ENCODE measurements around the gene PVALEF.

The PVALEF gene

GRCh38 chr17:81125573-81126081 is 39.7 kb upstream of the PVALEF start:
- Mint-ChIP-seq H3K4me1 (ENCODE audit: low read depth) (no peaks in the 10 kb centered on the region), H3K9me3 (no peaks in the 10 kb centered on the region), H3K27ac (no peak overlapping the region), H3K4me3 (no peak overlapping the region), H3K27me3 (no peaks in the 10 kb centered on the region), H3K36me3 (ENCODE audit: low read depth) (no peaks in the 10 kb centered on the region)
- no peak for DNase-seq

- no peaks in the 10 kb centered on the region for H3K4me1 Mint-ChIP-seq (ENCODE audit: low read depth)
- DNase-seq, result no peak
- H3K9me3 Mint-ChIP-seq, result no peaks in the 10 kb centered on the region
- H3K27ac Mint-ChIP-seq, result no peak overlapping the region
- H3K4me3 Mint-ChIP-seq, result no peak overlapping the region
- no peaks in the 10 kb centered on the region for H3K27me3 Mint-ChIP-seq
- no peaks in the 10 kb centered on the region for H3K36me3 Mint-ChIP-seq (ENCODE audit: low read depth)
Measured at GRCh38 chr17:81126281-81127132, 38.8 kb upstream of the PVALEF start.

- H3K27me3 Mint-ChIP-seq, result no peaks in the 10 kb centered on the region
- no peaks in the 10 kb centered on the region for H3K4me1 Mint-ChIP-seq (ENCODE audit: low read depth)
- DNase-seq, result no peak
- no peaks in the 10 kb centered on the region for H3K9me3 Mint-ChIP-seq
- no peak overlapping the region for H3K4me3 Mint-ChIP-seq
- H3K27ac Mint-ChIP-seq, result no peak overlapping the region
- H3K36me3 Mint-ChIP-seq (ENCODE audit: low read depth), result no peaks in the 10 kb centered on the region
Measured at GRCh38 chr17:81127133-81127455, 38.2 kb upstream of the PVALEF start.

- no peak for DNase-seq
- no peaks in the 10 kb centered on the region for H3K4me1 Mint-ChIP-seq (ENCODE audit: low read depth)
- no peak overlapping the region for H3K4me3 Mint-ChIP-seq
- no peaks in the 10 kb centered on the region for H3K27me3 Mint-ChIP-seq
- no peaks in the 10 kb centered on the region for H3K36me3 Mint-ChIP-seq (ENCODE audit: low read depth)
- no peaks in the 10 kb centered on the region for H3K9me3 Mint-ChIP-seq
- no peak overlapping the region for H3K27ac Mint-ChIP-seq
Measured at GRCh38 chr17:81127526-81128177, 37.7 kb upstream of the PVALEF start.

GRCh38 chr17:81128338-81128737 is 37.0 kb upstream of the PVALEF start:
- H3K4me1 Mint-ChIP-seq (ENCODE audit: low read depth), result no peaks in the 10 kb centered on the region
- no peaks in the 10 kb centered on the region for H3K9me3 Mint-ChIP-seq
- H3K27me3 Mint-ChIP-seq, result no peaks in the 10 kb centered on the region
- H3K27ac Mint-ChIP-seq, result no peak overlapping the region
- DNase-seq, result no peak
- H3K36me3 Mint-ChIP-seq (ENCODE audit: low read depth), result no peaks in the 10 kb centered on the region
- H3K4me3 Mint-ChIP-seq, result no peak overlapping the region

- Mint-ChIP-seq H3K4me1 (ENCODE audit: low read depth) (no peaks in the 10 kb centered on the region), H3K27me3 (no peaks in the 10 kb centered on the region), H3K9me3 (no peaks in the 10 kb centered on the region), H3K27ac (no peak overlapping the region), H3K36me3 (ENCODE audit: low read depth) (no peaks in the 10 kb centered on the region), H3K4me3 (no peak overlapping the region)
- DNase-seq, result no peak
Measured at GRCh38 chr17:81128774-81129173, 36.5 kb upstream of the PVALEF start.

GRCh38 chr17:81129289-81129688 is 36.0 kb upstream of the PVALEF start:
- no peaks in the 10 kb centered on the region for H3K36me3 Mint-ChIP-seq (ENCODE audit: low read depth)
- no peaks in the 10 kb centered on the region for H3K9me3 Mint-ChIP-seq
- H3K27me3 Mint-ChIP-seq, result no peaks in the 10 kb centered on the region
- no peak overlapping the region for H3K27ac Mint-ChIP-seq
- H3K4me1 Mint-ChIP-seq (ENCODE audit: low read depth), result no peaks in the 10 kb centered on the region
- no peak overlapping the region for H3K4me3 Mint-ChIP-seq
- no peak for DNase-seq

GRCh38 chr17:81129711-81130367 is 35.5 kb upstream of the PVALEF start:
- no peak overlapping the region for H3K4me3 Mint-ChIP-seq
- H3K9me3 Mint-ChIP-seq, result no peaks in the 10 kb centered on the region
- H3K4me1 Mint-ChIP-seq (ENCODE audit: low read depth), result no peaks in the 10 kb centered on the region
- no peaks in the 10 kb centered on the region for H3K27me3 Mint-ChIP-seq
- DNase-seq, result no peak
- H3K27ac Mint-ChIP-seq, result no peak overlapping the region
- H3K36me3 Mint-ChIP-seq (ENCODE audit: low read depth), result no peaks in the 10 kb centered on the region

- DNase-seq, result no peak
- Mint-ChIP-seq H3K9me3 (no peaks in the 10 kb centered on the region), H3K27me3 (no peaks in the 10 kb centered on the region), H3K27ac (no peak overlapping the region), H3K36me3 (ENCODE audit: low read depth) (no peaks in the 10 kb centered on the region), H3K4me3 (no peak overlapping the region), H3K4me1 (ENCODE audit: low read depth) (no peaks in the 10 kb centered on the region)
Measured at GRCh38 chr17:81130385-81131361, 34.6 kb upstream of the PVALEF start.

- Mint-ChIP-seq H3K36me3 (ENCODE audit: low read depth) (no peaks in the 10 kb centered on the region), H3K4me3 (no peak overlapping the region), H3K27ac (no peak overlapping the region), H3K27me3 (no peaks in the 10 kb centered on the region), H3K4me1 (ENCODE audit: low read depth) (no peaks in the 10 kb centered on the region), H3K9me3 (no peaks in the 10 kb centered on the region)
- no peak for DNase-seq
Measured at GRCh38 chr17:81131486-81132196, 33.7 kb upstream of the PVALEF start.

GRCh38 chr17:81132197-81132540 is 33.1 kb upstream of the PVALEF start:
- Mint-ChIP-seq H3K27me3 (no peaks in the 10 kb centered on the region), H3K9me3 (no peaks in the 10 kb centered on the region), H3K36me3 (ENCODE audit: low read depth) (no peaks in the 10 kb centered on the region), H3K4me1 (ENCODE audit: low read depth) (no peaks in the 10 kb centered on the region), H3K4me3 (no peak overlapping the region), H3K27ac (no peak overlapping the region)
- DNase-seq, result no peak

- H3K4me3 Mint-ChIP-seq, result no peak overlapping the region
- H3K9me3 Mint-ChIP-seq, result no peaks in the 10 kb centered on the region
- no peak overlapping the region for H3K27ac Mint-ChIP-seq
- no peaks in the 10 kb centered on the region for H3K4me1 Mint-ChIP-seq (ENCODE audit: low read depth)
- H3K27me3 Mint-ChIP-seq, result no peaks in the 10 kb centered on the region
- H3K36me3 Mint-ChIP-seq (ENCODE audit: low read depth), result no peaks in the 10 kb centered on the region
- DNase-seq, result no peak
Measured at GRCh38 chr17:81132770-81133723, 32.3 kb upstream of the PVALEF start.

Data from activated T-cell treated with anti-CD3 and anti-CD28 coated beads, Interleukin-2, amount 50 U/mL, for 24 hours (primary cell).